ENCODE results near the gene DMRT2.
A peak's percentile ranks its signal among the peaks of the same experiment; 100 is the strongest.

The DMRT2 gene

GRCh38 chr9:1009101-1009707 is 41.0 kb upstream of the DMRT2 start:
- peak; percentile 78 to 79 for DNase-seq (ENCODE audit: low read depth in 2 of 2)
- H3K4me3 ChIP-seq (replicated peaks in 1 of 2; ENCODE audit: low read depth in 2 of 2, low read length in 2 of 2) = no peak overlapping the region
- peak; percentile 95 for TF ChIP-seq CTCF (IDR thresholded peaks at IDR 0.05; ENCODE audit: low read depth, low read length)

GRCh38 chr9:1013021-1013420 is 37.1 kb upstream of the DMRT2 start:
- no peak for DNase-seq (ENCODE audit: low read depth in 2 of 2)
- H3K4me3 ChIP-seq (replicated peaks in 1 of 2; ENCODE audit: low read depth in 2 of 2, low read length in 2 of 2) = no peak overlapping the region
- TF ChIP-seq CTCF (IDR thresholded peaks at IDR 0.05; ENCODE audit: low read depth, low read length) = no peak

- no peak overlapping the region for H3K4me3 ChIP-seq (replicated peaks in 1 of 2; ENCODE audit: low read depth in 2 of 2, low read length in 2 of 2)
- DNase-seq (ENCODE audit: low read depth in 2 of 2) = no peak
- no peak for TF ChIP-seq CTCF (IDR thresholded peaks at IDR 0.05; ENCODE audit: low read depth, low read length)
Measured at GRCh38 chr9:1014225-1014624, 35.9 kb upstream of the DMRT2 start.

GRCh38 chr9:1014640-1015039 is 35.5 kb upstream of the DMRT2 start:
- H3K4me3 ChIP-seq (replicated peaks in 1 of 2; ENCODE audit: low read depth in 2 of 2, low read length in 2 of 2) = no peak overlapping the region
- TF ChIP-seq CTCF (IDR thresholded peaks at IDR 0.05; ENCODE audit: low read depth, low read length) = no peak
- DNase-seq (ENCODE audit: low read depth in 2 of 2) = no peak

- DNase-seq (ENCODE audit: low read depth in 2 of 2) = peak; percentile 2 to 9
- no peak overlapping the region for H3K4me3 ChIP-seq (replicated peaks in 1 of 2; ENCODE audit: low read depth in 2 of 2, low read length in 2 of 2)
- peak; percentile 9 for TF ChIP-seq CTCF (IDR thresholded peaks at IDR 0.05; ENCODE audit: low read depth, low read length)
Measured at GRCh38 chr9:1018121-1018520, 32.0 kb upstream of the DMRT2 start.

GRCh38 chr9:1024112-1024511 is 26.0 kb upstream of the DMRT2 start:
- no peak for TF ChIP-seq CTCF (IDR thresholded peaks at IDR 0.05; ENCODE audit: low read depth, low read length)
- no peak for DNase-seq (ENCODE audit: low read depth in 2 of 2)
- no peak overlapping the region for H3K4me3 ChIP-seq (replicated peaks in 1 of 2; ENCODE audit: low read depth in 2 of 2, low read length in 2 of 2)

GRCh38 chr9:1025131-1025530 is 25.0 kb upstream of the DMRT2 start:
- H3K4me3 ChIP-seq (replicated peaks in 1 of 2; ENCODE audit: low read depth in 2 of 2, low read length in 2 of 2) = no peak overlapping the region
- no peak for DNase-seq (ENCODE audit: low read depth in 2 of 2)
- no peak for TF ChIP-seq CTCF (IDR thresholded peaks at IDR 0.05; ENCODE audit: low read depth, low read length)

Data from cardiac fibroblast (primary cell).